DND-41 (cell line): ENCODE data around the gene CEMIP2.
"Not testable (repeated sequence)": the region's sequence is repeated elsewhere in the genome, so short reads cannot be mapped to it uniquely, and the experiment has no call there.

ENCODE experiments used
- ATAC-seq: fragments of 200-7000 bp; cut with Tn5 transposase; 3 replicates; pipeline ENCODE4 v1.9.1; 2021; ENCODE audit warnings: low read depth; ENCODE audit not compliant: insufficient read depth
- DNase-seq: peaks from one replicate; pipeline ENCODE4 v3.0.0-alpha.2; 2020
- H2AFZ ChIP-seq: 2 replicates; pipeline ENCODE4 v1.6.0; 2012; ENCODE audit warnings: low read depth, low read length
- H3K27ac ChIP-seq: 2 replicates; pipeline ENCODE4 v1.5.1; 2012; ENCODE audit warnings: low read length, inconsistent platforms
- H3K27me3 ChIP-seq: fragments of 200-600 bp; sonication (generic); 2 replicates; pipeline ENCODE4 v1.6.0; 2012; ENCODE audit warnings: low read length, mild to moderate bottlenecking, inconsistent platforms; ENCODE audit not compliant: insufficient read depth, poor library complexity
- H3K36me3 ChIP-seq: 2 replicates; pipeline ENCODE4 v1.5.1; 2012; ENCODE audit warnings: low read length, inconsistent platforms; ENCODE audit not compliant: insufficient read depth
- H3K4me1 ChIP-seq: 2 replicates; pipeline ENCODE4 v1.5.1; 2012; ENCODE audit warnings: mild to moderate bottlenecking, low read length; ENCODE audit not compliant: insufficient read depth
- H3K4me2 ChIP-seq: 2 replicates; pipeline ENCODE4 v1.6.0; 2012; ENCODE audit warnings: mild to moderate bottlenecking, moderate library complexity, low read length, inconsistent platforms; ENCODE audit not compliant: insufficient read depth
- H3K4me3 ChIP-seq, 2 experiments: fragments of 200-600 bp in 1 of 2; shearing (Covaris generic) in 1 of 2; 2 replicates each; pipeline ENCODE4 v1.5.1; 2012 to 2016; ENCODE audit warnings: inconsistent platforms in 2 of 2, low read length in 2 of 2, mild to moderate bottlenecking in 2 of 2, low read depth in 1 of 2, moderate library complexity in 1 of 2
- H3K79me2 ChIP-seq: 2 replicates; pipeline ENCODE4 v1.6.0; 2012; ENCODE audit warnings: low read length, inconsistent platforms; ENCODE audit not compliant: insufficient read depth
- H3K9ac ChIP-seq: 2 replicates; pipeline ENCODE4 v1.6.0; 2012; ENCODE audit warnings: low read depth, mild to moderate bottlenecking, inconsistent platforms, low read length, moderate library complexity
- H3K9me3 ChIP-seq: 2 replicates; pipeline ENCODE4 v1.5.1; 2012; ENCODE audit warnings: low read length, moderate library complexity, mild to moderate bottlenecking, inconsistent platforms; ENCODE audit not compliant: insufficient read depth, severe bottlenecking
- H4K20me1 ChIP-seq: 2 replicates; pipeline ENCODE4 v1.6.0; 2012; ENCODE audit warnings: low read length; ENCODE audit not compliant: insufficient read depth
- EZH2 ChIP-seq: IDR thresholded peaks from 3 replicates; pipeline ENCODE4 v1.6.1; 2012; ENCODE audit warnings: borderline replicate concordance, low read depth, mild to moderate bottlenecking, moderate library complexity, low read length, inconsistent platforms; ENCODE audit not compliant: severe bottlenecking
- TF ChIP-seq, protein P1 (sequence below): IDR thresholded peaks from 2 replicates; pipeline ENCODE4 v1.5.1; 2012; ENCODE audit warnings: borderline replicate concordance, low read length, moderate library complexity, mild to moderate bottlenecking; ENCODE audit not compliant: poor library complexity, severe bottlenecking; ENCODE audit errors: extremely low read depth

CEMIP2 gene

DNA sequence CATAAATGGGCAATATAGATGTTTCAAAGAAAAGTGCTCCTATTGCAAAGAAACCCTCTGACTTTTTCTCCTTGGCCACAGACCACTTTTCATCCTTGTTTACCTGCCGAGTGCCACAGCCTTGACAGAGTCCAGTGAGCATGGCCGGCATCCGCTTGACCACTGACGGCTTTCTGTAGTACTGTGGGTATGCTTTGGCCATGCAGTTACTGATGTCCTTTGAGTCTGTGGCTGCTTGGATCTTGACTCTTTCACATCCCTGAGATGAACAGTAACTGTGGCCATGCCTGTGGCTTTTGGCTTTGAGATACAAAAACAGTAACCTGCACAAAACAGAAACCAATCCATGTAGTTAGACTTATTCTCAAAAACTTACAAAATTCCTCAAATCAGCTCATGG is 70.4 kb downstream of the CEMIP2 start:
- Histone ChIP-seq H3K36me3 (peaks cover 9% of the 10 kb centered on the region; the same call in 1 of the 2 replicates), H4K20me1 (no peaks in the 10 kb centered on the region), H3K9ac (no peak overlapping the region), H3K27ac (no peak overlapping the region), H3K9me3 (no peaks in the 10 kb centered on the region), H3K27me3 (no peaks in the 10 kb centered on the region), H3K4me1 (no peaks in the 10 kb centered on the region), H2AFZ (no peak overlapping the region), H3K4me3 (no peak overlapping the region), H3K4me2 (no peak overlapping the region), H3K79me2 (no peaks in the 10 kb centered on the region)
- DNase-seq (no peak), ATAC-seq (no peak)
- TF ChIP-seq, protein P1, sequence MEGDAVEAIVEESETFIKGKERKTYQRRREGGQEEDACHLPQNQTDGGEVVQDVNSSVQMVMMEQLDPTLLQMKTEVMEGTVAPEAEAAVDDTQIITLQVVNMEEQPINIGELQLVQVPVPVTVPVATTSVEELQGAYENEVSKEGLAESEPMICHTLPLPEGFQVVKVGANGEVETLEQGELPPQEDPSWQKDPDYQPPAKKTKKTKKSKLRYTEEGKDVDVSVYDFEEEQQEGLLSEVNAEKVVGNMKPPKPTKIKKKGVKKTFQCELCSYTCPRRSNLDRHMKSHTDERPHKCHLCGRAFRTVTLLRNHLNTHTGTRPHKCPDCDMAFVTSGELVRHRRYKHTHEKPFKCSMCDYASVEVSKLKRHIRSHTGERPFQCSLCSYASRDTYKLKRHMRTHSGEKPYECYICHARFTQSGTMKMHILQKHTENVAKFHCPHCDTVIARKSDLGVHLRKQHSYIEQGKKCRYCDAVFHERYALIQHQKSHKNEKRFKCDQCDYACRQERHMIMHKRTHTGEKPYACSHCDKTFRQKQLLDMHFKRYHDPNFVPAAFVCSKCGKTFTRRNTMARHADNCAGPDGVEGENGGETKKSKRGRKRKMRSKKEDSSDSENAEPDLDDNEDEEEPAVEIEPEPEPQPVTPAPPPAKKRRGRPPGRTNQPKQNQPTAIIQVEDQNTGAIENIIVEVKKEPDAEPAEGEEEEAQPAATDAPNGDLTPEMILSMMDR, result no peak
- TF ChIP-seq EZH2, result no peak

DNA sequence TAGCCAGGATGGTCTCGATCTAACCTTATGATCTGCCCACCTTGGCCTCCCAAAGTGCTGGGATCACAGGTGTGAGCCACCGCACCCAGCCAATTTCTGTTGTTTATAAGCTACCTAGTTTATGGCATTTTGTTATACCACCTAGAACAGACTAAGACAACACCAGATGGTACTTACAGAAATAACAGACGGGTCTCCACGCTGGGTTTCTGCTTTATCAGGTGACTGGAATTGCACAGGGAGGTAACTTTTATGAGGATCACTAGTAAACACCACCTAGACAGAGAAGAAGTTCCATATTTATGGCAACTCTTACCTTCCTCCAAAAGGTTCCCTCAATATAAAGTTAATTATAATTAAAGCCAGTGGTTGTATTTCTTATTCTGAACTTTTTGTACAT is 74.0 kb downstream of the CEMIP2 start:
- peaks cover 3% of the 10 kb centered on the region; the same call in 1 of the 2 replicates for H3K36me3 ChIP-seq
- no peaks in the 10 kb centered on the region for H4K20me1 ChIP-seq
- no peak overlapping the region for H3K27ac ChIP-seq
- H3K9me3 ChIP-seq, result no peaks in the 10 kb centered on the region
- no peaks in the 10 kb centered on the region for H3K79me2 ChIP-seq
- no peak overlapping the region for H3K4me2 ChIP-seq
- DNase-seq (no peak), ATAC-seq (no peak)
- no peak overlapping the region for H3K4me3 ChIP-seq
- H3K4me1 ChIP-seq, result no peaks in the 10 kb centered on the region
- no peak for TF ChIP-seq EZH2
- TF ChIP-seq, protein P1, result no peak
- no peaks in the 10 kb centered on the region for H3K27me3 ChIP-seq
- H3K9ac ChIP-seq, result no peak overlapping the region
- no peak overlapping the region for H2AFZ ChIP-seq

DNA sequence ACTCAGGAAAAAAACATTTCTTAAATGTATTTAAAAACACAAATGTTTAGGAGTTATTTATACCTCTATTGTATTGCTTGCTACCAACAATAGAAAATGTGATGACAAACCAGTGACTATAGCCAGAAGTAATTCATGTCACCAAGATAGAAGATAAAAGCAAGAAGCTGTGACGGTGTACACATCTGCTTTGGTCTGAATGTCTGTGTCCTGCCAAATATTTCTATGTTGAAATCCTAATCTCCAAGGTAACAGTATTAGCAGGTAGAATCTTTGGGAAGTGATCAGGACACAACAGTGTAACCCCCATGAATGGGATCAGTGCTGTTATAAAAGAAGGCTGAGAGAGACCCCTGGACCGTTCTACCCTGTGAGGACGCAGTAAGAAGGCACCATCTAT is 74.7 kb downstream of the CEMIP2 start:
- Histone ChIP-seq H3K79me2 (no peaks in the 10 kb centered on the region), H4K20me1 (no peaks in the 10 kb centered on the region), H3K4me1 (no peaks in the 10 kb centered on the region), H2AFZ (no peak overlapping the region), H3K36me3 (peaks cover 3% of the 10 kb centered on the region; the same call in 1 of the 2 replicates), H3K9ac (no peak overlapping the region), H3K4me3 (no peak overlapping the region), H3K9me3 (no peaks in the 10 kb centered on the region), H3K27ac (no peak overlapping the region), H3K27me3 (no peaks in the 10 kb centered on the region), H3K4me2 (no peak overlapping the region)
- no peak for ATAC-seq
- no peak for DNase-seq
- TF ChIP-seq EZH2, result no peak
- TF ChIP-seq, protein P1, result no peak

DNA sequence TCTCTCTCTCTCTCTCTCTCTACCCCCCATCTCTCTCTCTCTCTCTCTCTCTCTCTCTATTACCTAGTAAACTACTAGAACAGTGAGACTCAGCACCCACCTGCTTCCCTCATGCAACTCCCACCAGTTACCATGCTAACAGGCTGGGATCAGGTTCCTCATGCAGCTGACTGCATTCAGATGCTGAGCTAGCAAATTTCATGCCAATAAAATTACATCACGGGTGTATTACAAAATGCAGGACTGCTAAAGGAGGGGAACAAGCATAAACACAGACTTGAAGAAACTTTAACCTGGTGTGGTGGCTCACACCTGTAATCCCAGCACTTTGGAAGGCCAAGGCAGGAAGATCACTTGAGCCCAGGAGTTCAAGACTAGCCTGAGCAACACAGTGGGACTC is 76.0 kb downstream of the CEMIP2 start:
- H3K4me1 ChIP-seq, result no peaks in the 10 kb centered on the region
- ATAC-seq, result no peak

DNA sequence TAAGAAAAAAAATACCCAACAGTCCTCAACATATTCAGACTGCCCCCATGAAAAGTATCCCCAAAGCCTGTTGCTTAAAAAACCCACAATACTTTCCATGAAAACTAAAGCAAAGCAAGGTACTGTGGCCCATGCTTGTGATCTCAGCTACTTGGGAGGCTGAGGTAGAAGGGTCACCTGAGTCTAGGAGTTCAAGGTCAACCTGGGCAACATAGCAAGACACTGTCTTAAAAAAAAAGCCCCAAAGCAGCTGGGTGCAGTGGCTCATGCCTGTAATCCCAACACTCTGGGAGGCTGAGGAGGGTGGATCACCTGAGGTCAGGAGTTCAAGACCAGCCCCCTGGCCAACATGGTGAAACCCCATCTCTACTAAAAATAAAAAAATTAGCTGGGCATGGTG is 76.7 kb downstream of the CEMIP2 start:
- H2AFZ ChIP-seq, H3K9me3 ChIP-seq, H3K27me3 ChIP-seq, H3K4me3 ChIP-seq, DNase-seq, ATAC-seq, H3K36me3 ChIP-seq, H3K9ac ChIP-seq, H3K4me1 ChIP-seq, H4K20me1 ChIP-seq, H3K27ac ChIP-seq, H3K4me2 ChIP-seq, H3K79me2 ChIP-seq: not testable (repeated sequence)

More for the DNA sequence above, 76.0 kb downstream of the CEMIP2 start:
- Histone ChIP-seq H3K36me3 (no peaks in the 10 kb centered on the region), H2AFZ (no peak overlapping the region), H3K79me2 (no peaks in the 10 kb centered on the region), H3K9me3 (no peaks in the 10 kb centered on the region), H3K4me3 (no peak overlapping the region), H3K27ac (no peak overlapping the region), H3K9ac (no peak overlapping the region), H4K20me1 (no peaks in the 10 kb centered on the region), H3K27me3 (no peaks in the 10 kb centered on the region), H3K4me2 (no peak overlapping the region)
- TF ChIP-seq EZH2, result no peak
- TF ChIP-seq, protein P1, result no peak
- no peak for DNase-seq
